GM19463 (cell line): ENCODE data around the gene ZSWIM8.
"Not testable (repeated sequence)": the region's sequence is repeated elsewhere in the genome, so short reads cannot be mapped to it uniquely, and the experiment has no call there.

Experiments
- ATAC-seq: cut with Tn5 transposase; IDR thresholded peaks from one replicate; pipeline ENCODE4 v1.9.1; 2021; ENCODE audit warnings: mild to moderate bottlenecking, moderate library complexity; ENCODE audit not compliant: unreplicated experiment

Gene ZSWIM8

GRCh38 chr10:73785211-73785720 is at the start of gene ZSWIM8:
ZSWIM8 (plus strand) TSS chr10:73785606; CDS start chr10:73785879, 273 bp downstream.
- peak; percentile 75 for ATAC-seq

- ATAC-seq: not testable (repeated sequence)
Observed at GRCh38 chr10:73740501-73741254, 44.7 kb upstream of the ZSWIM8 start.

- no peak for ATAC-seq
Observed at GRCh38 chr10:73742454-73742734, 43.0 kb upstream of the ZSWIM8 start.

- no peak for ATAC-seq
Observed at GRCh38 chr10:73743327-73743904, 42.0 kb upstream of the ZSWIM8 start.

- peak; percentile 92 for ATAC-seq
Observed at GRCh38 chr10:73743905-73744663, 41.3 kb upstream of the ZSWIM8 start, which contains the start of gene SEC24C. SEC24C (plus strand) TSS chr10:73744372; CDS start chr10:73746833, 2,461 bp downstream.

- ATAC-seq: peak; percentile 22
Observed at GRCh38 chr10:73744664-73744975, 40.8 kb upstream of the ZSWIM8 start.

- no peak for ATAC-seq
Observed at GRCh38 chr10:73746721-73747120, 38.7 kb upstream of the ZSWIM8 start.

- ATAC-seq: no peak
Observed at GRCh38 chr10:73750819-73751218, 34.6 kb upstream of the ZSWIM8 start.

GRCh38 chr10:73756183-73756582 is 29.2 kb upstream of the ZSWIM8 start:
- ATAC-seq: no peak

GRCh38 chr10:73758704-73759511 is 26.5 kb upstream of the ZSWIM8 start:
- ATAC-seq: no peak

- no peak for ATAC-seq
Observed at GRCh38 chr10:73759512-73760115, 25.8 kb upstream of the ZSWIM8 start.

GRCh38 chr10:73761781-73762180 is 23.6 kb upstream of the ZSWIM8 start:
- ATAC-seq: no peak

GRCh38 chr10:73762915-73763314 is 22.5 kb upstream of the ZSWIM8 start:
- no peak for ATAC-seq

- ATAC-seq: no peak
Observed at GRCh38 chr10:73763343-73763742, 22.1 kb upstream of the ZSWIM8 start.

GRCh38 chr10:73765066-73765465 is 20.3 kb upstream of the ZSWIM8 start:
- ATAC-seq: no peak

- ATAC-seq: no peak
Observed at GRCh38 chr10:73768881-73769280, 16.5 kb upstream of the ZSWIM8 start.

- ATAC-seq: no peak
Observed at GRCh38 chr10:73769396-73769795, 16.0 kb upstream of the ZSWIM8 start.

- peak; percentile 31 for ATAC-seq
Observed at GRCh38 chr10:73771722-73772280, 13.6 kb upstream of the ZSWIM8 start.

GRCh38 chr10:73772281-73773151 is 12.9 kb upstream of the ZSWIM8 start:
- ATAC-seq: peak; percentile 70
